Panc1 (cell line): ENCODE measurements around the gene CASP5.

Source experiments
- POLR2AphosphoS5 ChIP-seq: IDR thresholded peaks from 2 replicates; pipeline ENCODE4 v1.6.1; 2012; ENCODE audit warnings: mild to moderate bottlenecking, low read depth, low read length, moderate library complexity
- SIN3A ChIP-seq: IDR thresholded peaks from 2 replicates; pipeline ENCODE4 v1.6.1; 2012; ENCODE audit warnings: low read depth, mild to moderate bottlenecking, low read length, moderate library complexity, borderline replicate concordance; ENCODE audit not compliant: insufficient read depth
- TCF7L2 ChIP-seq: IDR thresholded peaks from 2 replicates; pipeline ENCODE4 v1.6.1; 2011; ENCODE audit warnings: mild to moderate bottlenecking, low read depth, low read length, inconsistent platforms
- TF ChIP-seq, protein P1 (sequence below): fragments of 450-650 bp; IDR thresholded peaks from 2 replicates; pipeline ENCODE4 v1.5.1; 2017; ENCODE audit warnings: mild to moderate bottlenecking
- TF ChIP-seq, protein P2 (sequence below), 2 experiments: IDR thresholded peaks; 2 replicates each; pipeline ENCODE4 v1.6.1; 2011 to 2012; ENCODE audit warnings: low read depth in 2 of 2, control low read depth in 1 of 2, low read length in 1 of 2, mild to moderate bottlenecking in 1 of 2, moderate library complexity in 1 of 2; ENCODE audit not compliant: insufficient read depth in 1 of 2

- TF ChIP-seq, protein P1, sequence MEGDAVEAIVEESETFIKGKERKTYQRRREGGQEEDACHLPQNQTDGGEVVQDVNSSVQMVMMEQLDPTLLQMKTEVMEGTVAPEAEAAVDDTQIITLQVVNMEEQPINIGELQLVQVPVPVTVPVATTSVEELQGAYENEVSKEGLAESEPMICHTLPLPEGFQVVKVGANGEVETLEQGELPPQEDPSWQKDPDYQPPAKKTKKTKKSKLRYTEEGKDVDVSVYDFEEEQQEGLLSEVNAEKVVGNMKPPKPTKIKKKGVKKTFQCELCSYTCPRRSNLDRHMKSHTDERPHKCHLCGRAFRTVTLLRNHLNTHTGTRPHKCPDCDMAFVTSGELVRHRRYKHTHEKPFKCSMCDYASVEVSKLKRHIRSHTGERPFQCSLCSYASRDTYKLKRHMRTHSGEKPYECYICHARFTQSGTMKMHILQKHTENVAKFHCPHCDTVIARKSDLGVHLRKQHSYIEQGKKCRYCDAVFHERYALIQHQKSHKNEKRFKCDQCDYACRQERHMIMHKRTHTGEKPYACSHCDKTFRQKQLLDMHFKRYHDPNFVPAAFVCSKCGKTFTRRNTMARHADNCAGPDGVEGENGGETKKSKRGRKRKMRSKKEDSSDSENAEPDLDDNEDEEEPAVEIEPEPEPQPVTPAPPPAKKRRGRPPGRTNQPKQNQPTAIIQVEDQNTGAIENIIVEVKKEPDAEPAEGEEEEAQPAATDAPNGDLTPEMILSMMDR = no peak
- TF ChIP-seq SIN3A (no peak), POLR2AphosphoS5 (no peak), TCF7L2 (no peak)
- TF ChIP-seq, protein P2, sequence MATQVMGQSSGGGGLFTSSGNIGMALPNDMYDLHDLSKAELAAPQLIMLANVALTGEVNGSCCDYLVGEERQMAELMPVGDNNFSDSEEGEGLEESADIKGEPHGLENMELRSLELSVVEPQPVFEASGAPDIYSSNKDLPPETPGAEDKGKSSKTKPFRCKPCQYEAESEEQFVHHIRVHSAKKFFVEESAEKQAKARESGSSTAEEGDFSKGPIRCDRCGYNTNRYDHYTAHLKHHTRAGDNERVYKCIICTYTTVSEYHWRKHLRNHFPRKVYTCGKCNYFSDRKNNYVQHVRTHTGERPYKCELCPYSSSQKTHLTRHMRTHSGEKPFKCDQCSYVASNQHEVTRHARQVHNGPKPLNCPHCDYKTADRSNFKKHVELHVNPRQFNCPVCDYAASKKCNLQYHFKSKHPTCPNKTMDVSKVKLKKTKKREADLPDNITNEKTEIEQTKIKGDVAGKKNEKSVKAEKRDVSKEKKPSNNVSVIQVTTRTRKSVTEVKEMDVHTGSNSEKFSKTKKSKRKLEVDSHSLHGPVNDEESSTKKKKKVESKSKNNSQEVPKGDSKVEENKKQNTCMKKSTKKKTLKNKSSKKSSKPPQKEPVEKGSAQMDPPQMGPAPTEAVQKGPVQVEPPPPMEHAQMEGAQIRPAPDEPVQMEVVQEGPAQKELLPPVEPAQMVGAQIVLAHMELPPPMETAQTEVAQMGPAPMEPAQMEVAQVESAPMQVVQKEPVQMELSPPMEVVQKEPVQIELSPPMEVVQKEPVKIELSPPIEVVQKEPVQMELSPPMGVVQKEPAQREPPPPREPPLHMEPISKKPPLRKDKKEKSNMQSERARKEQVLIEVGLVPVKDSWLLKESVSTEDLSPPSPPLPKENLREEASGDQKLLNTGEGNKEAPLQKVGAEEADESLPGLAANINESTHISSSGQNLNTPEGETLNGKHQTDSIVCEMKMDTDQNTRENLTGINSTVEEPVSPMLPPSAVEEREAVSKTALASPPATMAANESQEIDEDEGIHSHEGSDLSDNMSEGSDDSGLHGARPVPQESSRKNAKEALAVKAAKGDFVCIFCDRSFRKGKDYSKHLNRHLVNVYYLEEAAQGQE (IDR thresholded peaks at IDR 0.05; ENCODE audit: insufficient read depth in 1 of 2, low read depth in 2 of 2, low read length in 1 of 2) = no peak
These were observed 58.7 kb downstream of the CASP5 start for GRCh38 chr11:104964247-104964646.
